ENCODE results near the gene ANKMY1. TPM values are rescaled to one million over a fixed set of nuclear protein-coding genes. Genes with fewer than 3 reads are reported as not detected.

The ANKMY1 gene
- total and polyA plus RNA-seq, 2 experiments from 2014 or later = 9.2 to 11.1 TPM

DNA sequence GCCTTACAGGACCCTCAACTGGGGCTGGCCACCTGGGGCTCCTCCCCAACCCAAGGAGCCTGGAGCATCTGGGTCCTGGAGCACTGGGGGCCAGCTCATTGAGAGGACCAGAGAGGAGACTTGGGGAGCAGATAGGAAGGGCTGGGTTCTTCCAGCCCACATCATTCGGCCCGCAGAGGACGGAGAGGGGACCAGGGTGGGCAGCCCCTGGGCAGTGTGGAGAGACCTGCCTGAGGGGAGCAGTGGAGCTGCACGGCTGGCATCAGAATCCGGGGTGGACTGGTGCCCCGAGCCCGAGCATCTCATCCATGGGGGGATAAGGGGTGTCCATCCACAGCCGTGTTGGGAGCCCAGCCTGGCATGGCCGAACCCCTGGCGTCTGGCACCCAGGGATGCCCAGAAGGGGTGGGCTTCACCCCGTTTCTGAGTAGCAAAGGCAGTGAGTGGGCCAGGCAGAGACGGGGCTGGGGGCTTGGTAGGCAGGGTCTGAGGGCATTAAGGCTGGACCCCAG lies 111.1 kb downstream of the ANKMY1 start:
- TF ChIP-seq, protein P1, sequence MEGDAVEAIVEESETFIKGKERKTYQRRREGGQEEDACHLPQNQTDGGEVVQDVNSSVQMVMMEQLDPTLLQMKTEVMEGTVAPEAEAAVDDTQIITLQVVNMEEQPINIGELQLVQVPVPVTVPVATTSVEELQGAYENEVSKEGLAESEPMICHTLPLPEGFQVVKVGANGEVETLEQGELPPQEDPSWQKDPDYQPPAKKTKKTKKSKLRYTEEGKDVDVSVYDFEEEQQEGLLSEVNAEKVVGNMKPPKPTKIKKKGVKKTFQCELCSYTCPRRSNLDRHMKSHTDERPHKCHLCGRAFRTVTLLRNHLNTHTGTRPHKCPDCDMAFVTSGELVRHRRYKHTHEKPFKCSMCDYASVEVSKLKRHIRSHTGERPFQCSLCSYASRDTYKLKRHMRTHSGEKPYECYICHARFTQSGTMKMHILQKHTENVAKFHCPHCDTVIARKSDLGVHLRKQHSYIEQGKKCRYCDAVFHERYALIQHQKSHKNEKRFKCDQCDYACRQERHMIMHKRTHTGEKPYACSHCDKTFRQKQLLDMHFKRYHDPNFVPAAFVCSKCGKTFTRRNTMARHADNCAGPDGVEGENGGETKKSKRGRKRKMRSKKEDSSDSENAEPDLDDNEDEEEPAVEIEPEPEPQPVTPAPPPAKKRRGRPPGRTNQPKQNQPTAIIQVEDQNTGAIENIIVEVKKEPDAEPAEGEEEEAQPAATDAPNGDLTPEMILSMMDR (IDR thresholded peaks at IDR 0.05; ENCODE audit: poor library complexity) = no peak
- TF ChIP-seq EZH2 (IDR thresholded peaks at IDR 0.05; ENCODE audit: borderline replicate concordance) (no peak), EZH2phosphoT487 (IDR thresholded peaks at IDR 0.05; ENCODE audit: low read depth, severe bottlenecking, unreplicated experiment) (no peak)
- no peak for DNase-seq (ENCODE audit: low spot score)
- peaks cover 6% of the 10 kb centered on the region for H3K4me1 ChIP-seq (ENCODE audit: insufficient read depth)
- peaks cover 80% of the 10 kb centered on the region for H4K20me1 ChIP-seq (ENCODE audit: insufficient read depth, poor library complexity, severe bottlenecking)
- H3K4me2 ChIP-seq = no peak overlapping the region
- no peak overlapping the region for H3K27ac ChIP-seq
- H3K9me2 ChIP-seq (replicated peaks; ENCODE audit: insufficient read depth) = no peaks in the 10 kb centered on the region
- H3K4me3 ChIP-seq = no peak overlapping the region
- H3K9me3 ChIP-seq (ENCODE audit: low read depth) = no peaks in the 10 kb centered on the region
- no peaks in the 10 kb centered on the region for H3K36me3 ChIP-seq (replicated peaks; ENCODE audit: insufficient read depth, low read depth)
- H2AFZ ChIP-seq = no peak overlapping the region
- WGBS (ENCODE audit: low lambda C conversion rate, missing lambda C conversion rate) = 95% methylated on average over 12 of the region's 12 CpGs
- peaks cover 38% of the 10 kb centered on the region for H3K79me2 ChIP-seq
- no peaks in the 10 kb centered on the region for H3K27me3 ChIP-seq

DNA sequence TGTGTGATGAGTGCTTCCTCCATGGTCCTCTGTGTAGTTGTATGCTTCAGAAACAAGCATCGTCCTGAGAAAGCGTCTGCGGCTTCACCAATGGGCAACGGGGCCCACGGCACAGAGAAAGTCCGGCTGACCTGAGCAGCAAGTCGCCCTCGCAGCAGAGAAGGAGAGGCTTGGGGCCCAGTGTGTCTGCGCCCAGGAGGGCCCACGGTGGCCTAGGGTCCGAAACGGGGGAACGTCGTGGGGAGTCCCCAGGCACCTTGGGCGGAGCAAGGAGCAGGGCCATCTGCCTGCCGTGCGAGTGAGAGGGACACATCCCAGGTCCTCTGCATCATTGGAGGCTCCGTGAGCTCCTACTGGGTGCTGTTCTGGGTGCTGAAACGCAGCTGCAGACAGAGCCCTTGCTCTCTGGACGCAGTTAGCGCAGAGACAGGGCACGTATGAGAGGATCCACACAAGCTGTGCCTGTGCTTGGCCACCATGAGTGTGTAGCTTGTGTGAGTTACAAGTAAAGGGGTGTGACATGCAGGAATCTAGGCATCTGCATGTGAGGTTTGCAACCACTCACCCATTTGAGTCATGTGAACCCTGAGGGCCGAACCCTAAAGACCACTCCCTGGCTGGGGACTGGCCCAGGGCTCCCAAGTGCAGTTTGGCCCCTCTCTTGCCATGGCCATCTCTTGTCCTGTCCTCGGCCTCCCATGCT lies 111.7 kb downstream of the ANKMY1 start:
- Histone ChIP-seq H3K27me3 (no peaks in the 10 kb centered on the region), H3K36me3 (replicated peaks; ENCODE audit: insufficient read depth, low read depth) (no peaks in the 10 kb centered on the region), H3K79me2 (peaks cover 39% of the 10 kb centered on the region), H3K9me3 (ENCODE audit: low read depth) (no peaks in the 10 kb centered on the region), H3K4me3 (no peak overlapping the region), H3K4me1 (ENCODE audit: insufficient read depth) (no peaks in the 10 kb centered on the region), H3K9me2 (replicated peaks; ENCODE audit: insufficient read depth) (no peaks in the 10 kb centered on the region), H4K20me1 (ENCODE audit: insufficient read depth, poor library complexity, severe bottlenecking) (peaks cover 78% of the 10 kb centered on the region), H3K4me2 (no peak overlapping the region), H2AFZ (no peak overlapping the region), H3K27ac (no peak overlapping the region)
- no peak for DNase-seq (ENCODE audit: low spot score)
- TF ChIP-seq, protein P1 (IDR thresholded peaks at IDR 0.05; ENCODE audit: poor library complexity) = no peak
- TF ChIP-seq EZH2 (IDR thresholded peaks at IDR 0.05; ENCODE audit: borderline replicate concordance) (no peak), EZH2phosphoT487 (IDR thresholded peaks at IDR 0.05; ENCODE audit: low read depth, severe bottlenecking, unreplicated experiment) (no peak)
- 87% methylated on average over 23 of the region's 24 CpGs for WGBS (ENCODE audit: low lambda C conversion rate, missing lambda C conversion rate)

DNA sequence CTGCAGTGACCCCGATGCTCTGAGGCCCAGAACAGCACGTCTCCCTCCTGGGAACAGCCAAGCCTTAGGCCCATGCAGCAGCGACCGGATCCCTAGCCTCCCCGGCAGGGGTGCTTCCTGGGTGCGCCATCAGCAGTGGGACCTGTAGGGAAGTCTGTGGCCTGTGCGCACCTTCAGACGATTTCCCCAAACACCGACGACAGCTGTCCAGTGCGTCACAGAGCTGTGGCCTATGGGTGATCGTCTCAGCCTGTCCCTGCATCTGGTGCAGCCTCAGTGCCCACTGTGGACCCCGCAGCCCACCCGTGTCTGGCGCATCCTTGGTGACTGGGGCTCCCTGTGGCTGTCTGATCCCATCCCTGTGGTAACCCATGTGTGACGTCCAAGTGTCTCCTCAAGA lies 113.3 kb downstream of the ANKMY1 start:
- DNase-seq (ENCODE audit: low spot score) = no peak
- Histone ChIP-seq H3K9me3 (ENCODE audit: low read depth) (no peaks in the 10 kb centered on the region), H3K4me1 (ENCODE audit: insufficient read depth) (no peaks in the 10 kb centered on the region), H3K27ac (no peak overlapping the region), H3K4me3 (no peak overlapping the region), H4K20me1 (ENCODE audit: insufficient read depth, poor library complexity, severe bottlenecking) (peaks cover 76% of the 10 kb centered on the region), H3K79me2 (peaks cover 42% of the 10 kb centered on the region), H3K27me3 (no peaks in the 10 kb centered on the region), H3K9me2 (replicated peaks; ENCODE audit: insufficient read depth) (no peaks in the 10 kb centered on the region), H3K4me2 (no peak overlapping the region), H3K36me3 (replicated peaks; ENCODE audit: insufficient read depth, low read depth) (no peaks in the 10 kb centered on the region), H2AFZ (no peak overlapping the region)
- 88% methylated on average over 16 of the region's 16 CpGs for WGBS (ENCODE audit: low lambda C conversion rate, missing lambda C conversion rate)
- TF ChIP-seq EZH2 (IDR thresholded peaks at IDR 0.05; ENCODE audit: borderline replicate concordance) = no peak
- TF ChIP-seq, protein P1 (IDR thresholded peaks at IDR 0.05; ENCODE audit: poor library complexity) = no peak
- TF ChIP-seq EZH2phosphoT487 (IDR thresholded peaks at IDR 0.05; ENCODE audit: low read depth, severe bottlenecking, unreplicated experiment) = no peak

Measured in hepatocyte (in vitro differentiated cells).